ENCODE data around the gene SRP19.
"Not testable (repeated sequence)": the region's sequence is repeated elsewhere in the genome, so short reads cannot be mapped to it uniquely, and the experiment has no call there.

SRP19 gene

DNA sequence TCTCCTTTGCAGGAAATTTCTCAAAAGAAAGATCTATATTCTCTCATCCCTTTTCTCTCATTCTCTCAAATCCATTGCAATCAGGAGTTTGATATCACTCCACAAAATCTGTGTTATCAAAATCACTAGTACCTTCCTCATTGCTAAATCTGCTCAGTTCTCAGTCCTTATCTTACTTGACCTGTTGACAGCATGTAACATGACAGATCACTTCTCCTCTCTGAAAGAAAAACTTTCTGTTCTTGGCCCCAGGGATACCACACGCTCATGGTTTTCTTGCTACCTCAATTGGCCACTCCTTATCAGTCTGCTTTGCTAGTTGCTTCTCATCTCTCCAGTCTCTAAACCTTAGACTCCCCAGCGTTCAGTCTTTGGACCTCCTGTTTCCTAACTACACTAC, 22.1 kb downstream of the SRP19 start:
- TF ChIP-seq, protein P1, sequence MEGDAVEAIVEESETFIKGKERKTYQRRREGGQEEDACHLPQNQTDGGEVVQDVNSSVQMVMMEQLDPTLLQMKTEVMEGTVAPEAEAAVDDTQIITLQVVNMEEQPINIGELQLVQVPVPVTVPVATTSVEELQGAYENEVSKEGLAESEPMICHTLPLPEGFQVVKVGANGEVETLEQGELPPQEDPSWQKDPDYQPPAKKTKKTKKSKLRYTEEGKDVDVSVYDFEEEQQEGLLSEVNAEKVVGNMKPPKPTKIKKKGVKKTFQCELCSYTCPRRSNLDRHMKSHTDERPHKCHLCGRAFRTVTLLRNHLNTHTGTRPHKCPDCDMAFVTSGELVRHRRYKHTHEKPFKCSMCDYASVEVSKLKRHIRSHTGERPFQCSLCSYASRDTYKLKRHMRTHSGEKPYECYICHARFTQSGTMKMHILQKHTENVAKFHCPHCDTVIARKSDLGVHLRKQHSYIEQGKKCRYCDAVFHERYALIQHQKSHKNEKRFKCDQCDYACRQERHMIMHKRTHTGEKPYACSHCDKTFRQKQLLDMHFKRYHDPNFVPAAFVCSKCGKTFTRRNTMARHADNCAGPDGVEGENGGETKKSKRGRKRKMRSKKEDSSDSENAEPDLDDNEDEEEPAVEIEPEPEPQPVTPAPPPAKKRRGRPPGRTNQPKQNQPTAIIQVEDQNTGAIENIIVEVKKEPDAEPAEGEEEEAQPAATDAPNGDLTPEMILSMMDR (conservative IDR thresholded peaks at IDR 0.05; ENCODE audit: low read depth, low read length): no peak
- DNase-seq (ENCODE audit: low read depth): no peak
- H3K4me3 ChIP-seq (ENCODE audit: low read depth, low read length): no peak overlapping the region

DNA sequence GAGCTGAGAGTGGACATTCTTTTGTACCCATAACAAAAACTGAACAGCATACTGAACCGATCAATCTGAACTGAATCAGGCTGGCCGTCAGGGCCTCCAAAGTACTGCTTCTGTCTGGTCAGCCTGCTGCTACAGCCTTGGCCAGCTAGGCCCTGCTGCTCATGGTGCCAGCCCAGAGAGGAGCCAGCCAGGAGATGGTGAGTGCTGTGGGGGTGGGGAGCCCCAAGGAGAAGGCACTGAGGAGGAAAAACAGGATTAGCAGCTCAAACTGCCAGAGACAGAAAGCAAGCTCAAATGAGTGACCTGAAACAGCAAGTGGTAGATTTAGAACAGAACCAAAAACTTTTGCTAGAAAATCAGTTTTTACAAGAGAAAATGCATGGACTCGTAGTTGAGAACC, 23.9 kb downstream of the SRP19 start:
- DNase-seq (ENCODE audit: low read depth): no peak
- TF ChIP-seq, protein P1 (conservative IDR thresholded peaks at IDR 0.05; ENCODE audit: low read depth, low read length): no peak
- H3K4me3 ChIP-seq (ENCODE audit: low read depth, low read length): no peak overlapping the region

DNA sequence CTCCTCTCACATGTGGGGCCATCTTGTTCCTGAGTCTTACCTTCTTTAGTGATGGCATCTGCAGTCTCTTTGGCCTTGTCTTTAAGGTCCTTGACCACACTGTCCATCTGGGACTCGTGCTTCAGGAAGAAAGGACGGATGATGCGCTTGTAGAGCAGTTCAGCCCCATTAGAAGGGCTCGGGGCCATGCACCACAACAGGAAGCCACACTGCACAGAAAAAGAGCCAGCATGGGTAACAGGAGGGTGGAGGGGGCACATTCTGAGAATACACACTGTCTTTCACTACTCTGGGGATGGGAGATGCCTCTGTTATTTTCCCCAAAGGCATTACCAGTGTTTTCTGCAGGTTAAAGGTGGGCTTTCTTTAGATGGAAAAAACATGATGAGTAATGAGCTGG, 25.9 kb downstream of the SRP19 start:
- no peak for DNase-seq (ENCODE audit: low read depth)
- H3K4me3 ChIP-seq (ENCODE audit: low read depth, low read length): no peak overlapping the region
- TF ChIP-seq, protein P1 (conservative IDR thresholded peaks at IDR 0.05; ENCODE audit: low read depth, low read length): no peak

DNA sequence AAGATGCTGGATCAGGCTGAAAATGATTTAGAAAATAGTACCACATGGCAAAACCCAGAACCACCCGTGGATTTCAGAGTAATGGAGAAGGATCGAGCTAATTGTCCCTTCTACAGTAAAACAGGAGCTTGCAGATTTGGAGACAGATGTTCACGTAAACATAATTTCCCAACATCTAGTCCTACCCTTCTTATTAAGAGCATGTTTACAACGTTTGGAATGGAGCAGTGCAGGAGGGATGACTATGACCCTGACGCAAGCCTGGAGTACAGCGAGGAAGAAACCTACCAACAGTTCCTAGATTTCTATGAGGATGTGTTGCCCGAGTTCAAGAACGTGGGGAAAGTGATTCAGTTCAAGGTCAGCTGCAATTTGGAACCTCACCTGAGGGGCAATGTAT, 31.0 kb downstream of the SRP19 start:
- H3K4me3 ChIP-seq (ENCODE audit: low read depth, low read length); DNase-seq (ENCODE audit: low read depth): not testable (repeated sequence)

DNA sequence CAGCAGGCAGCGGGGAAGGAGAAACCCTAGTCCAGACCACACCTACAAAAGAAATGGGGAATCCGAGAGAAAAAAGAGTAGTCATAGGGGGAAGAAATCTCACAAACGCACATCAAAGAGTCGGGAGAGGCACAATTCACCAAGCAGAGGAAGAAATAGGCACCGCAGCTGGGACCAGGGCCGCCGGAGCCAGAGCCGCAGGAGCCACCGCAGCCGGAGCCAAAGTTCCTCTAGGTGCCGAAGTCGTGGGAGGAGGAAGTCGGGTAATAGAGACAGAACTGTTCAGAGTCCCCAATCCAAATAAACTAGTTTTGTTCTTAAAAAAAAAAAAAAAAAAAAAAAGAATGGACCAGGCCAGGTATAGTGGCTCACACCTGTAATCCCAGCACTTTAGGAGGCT, 31.7 kb downstream of the SRP19 start:
- no peak overlapping the region for H3K4me3 ChIP-seq (ENCODE audit: low read depth, low read length)
- no peak for DNase-seq (ENCODE audit: low read depth)
- TF ChIP-seq, protein P1 (conservative IDR thresholded peaks at IDR 0.05; ENCODE audit: low read depth, low read length): no peak

DNA sequence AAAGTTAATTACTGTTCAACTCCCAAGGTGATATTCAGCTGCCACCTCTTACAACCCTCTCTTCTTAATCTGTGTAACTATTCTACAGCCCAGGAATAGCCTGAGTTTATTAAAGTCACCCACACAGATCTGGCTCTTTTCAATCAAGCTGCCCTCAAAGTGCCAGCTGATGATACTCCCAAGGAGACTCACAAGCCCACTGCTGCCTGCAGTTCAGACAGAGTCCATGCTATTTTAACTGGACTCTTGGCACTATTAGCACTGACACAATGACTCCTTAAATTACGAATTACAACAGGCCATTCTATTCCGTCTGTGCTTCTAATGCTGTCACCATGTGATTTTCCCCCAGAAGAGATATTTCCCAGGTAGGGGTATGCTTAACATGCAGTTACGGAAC, 34.6 kb downstream of the SRP19 start:
- no peak overlapping the region for H3K4me3 ChIP-seq (ENCODE audit: low read depth, low read length)
- DNase-seq (ENCODE audit: low read depth): no peak
- TF ChIP-seq, protein P1 (conservative IDR thresholded peaks at IDR 0.05; ENCODE audit: low read depth, low read length): no peak

DNA sequence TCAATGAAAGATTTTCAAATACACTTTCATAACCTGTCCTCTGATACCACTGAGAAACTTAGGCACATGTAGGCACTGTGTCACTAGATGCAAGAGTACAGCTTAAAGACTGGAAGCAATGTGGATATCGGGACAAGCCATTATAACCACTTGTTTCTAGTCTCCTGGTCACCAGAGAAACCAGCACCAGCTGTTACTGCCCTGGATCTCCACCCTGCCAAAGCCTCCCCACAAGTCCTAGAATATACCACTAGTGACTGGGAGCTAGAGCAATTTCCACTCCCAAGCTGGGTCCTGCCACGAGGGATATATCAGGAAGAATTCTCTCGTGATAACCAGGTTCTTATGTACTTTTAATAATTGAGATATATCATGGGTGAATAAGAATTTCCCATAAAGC, 41.5 kb downstream of the SRP19 start:
- TF ChIP-seq, protein P1 (conservative IDR thresholded peaks at IDR 0.05; ENCODE audit: low read depth, low read length): no peak
- DNase-seq (ENCODE audit: low read depth): no peak
- no peak overlapping the region for H3K4me3 ChIP-seq (ENCODE audit: low read depth, low read length)

DNA sequence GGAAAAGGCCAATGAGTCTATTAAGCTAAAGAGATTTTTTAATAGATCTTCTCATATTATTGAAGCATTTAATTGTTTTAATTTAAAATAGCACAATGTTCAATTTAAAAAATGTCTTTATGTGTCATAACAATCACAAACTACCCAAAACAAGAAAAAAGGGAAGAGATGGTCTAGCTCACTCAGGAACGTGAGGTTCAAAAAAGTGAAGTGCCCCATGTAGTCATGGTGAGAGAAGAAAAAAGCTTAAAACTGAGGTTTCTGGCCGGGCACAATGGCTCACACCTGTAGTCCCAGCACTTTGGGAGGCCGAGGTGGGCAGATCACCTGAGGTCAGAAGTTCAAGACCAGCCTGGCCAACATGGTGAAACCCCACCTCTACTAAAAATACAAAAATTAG, 43.9 kb downstream of the SRP19 start:
- not testable (repeated sequence) for DNase-seq (ENCODE audit: low read depth); H3K4me3 ChIP-seq (ENCODE audit: low read depth, low read length)

Data from choroid plexus epithelial cell (primary cell).